ENCODE measurements around the gene NUP205.

GRCh38 chr7:135662123-135662372 lies 104.3 kb downstream of the NUP205 start:
- no peak for TF ChIP-seq POLR2A (IDR thresholded peaks at IDR 0.05)
- peak in 2 of 3 donors; percentile 89 to 96 for TF ChIP-seq CTCF (IDR thresholded peaks at IDR 0.05)
